Activated CD8-positive, alpha-beta memory T cell treated with anti-CD3 and anti-CD28 coated beads for 36 hours (primary cell): ENCODE data around the gene IFT52. TPM values are rescaled to one million over a fixed set of nuclear protein-coding genes. Genes with fewer than 3 reads are reported as not detected.

Experiments
- CTCF ChIA-PET: fragments of 350-600 bp; sonication (Branson Sonifier 250); formaldehyde crosslinking; loops from one replicate; lab custom pipeline; 2021; ENCODE audit warnings: antibody characterized with exemption; lab: Charles Lee
- POLR2A ChIA-PET: fragments of 350-600 bp; sonication (Branson Sonifier 250); formaldehyde crosslinking; loops from one replicate; lab custom pipeline; 2021; ENCODE audit warnings: antibody characterized with exemption; lab: Charles Lee
- total RNA-seq, 2 experiments: library from RNA; stranded (reverse); gene quantifications; one replicate each; pipeline ENCODE4 v1.2.3, GENCODE V29; 2021

IFT52 gene, protein sequence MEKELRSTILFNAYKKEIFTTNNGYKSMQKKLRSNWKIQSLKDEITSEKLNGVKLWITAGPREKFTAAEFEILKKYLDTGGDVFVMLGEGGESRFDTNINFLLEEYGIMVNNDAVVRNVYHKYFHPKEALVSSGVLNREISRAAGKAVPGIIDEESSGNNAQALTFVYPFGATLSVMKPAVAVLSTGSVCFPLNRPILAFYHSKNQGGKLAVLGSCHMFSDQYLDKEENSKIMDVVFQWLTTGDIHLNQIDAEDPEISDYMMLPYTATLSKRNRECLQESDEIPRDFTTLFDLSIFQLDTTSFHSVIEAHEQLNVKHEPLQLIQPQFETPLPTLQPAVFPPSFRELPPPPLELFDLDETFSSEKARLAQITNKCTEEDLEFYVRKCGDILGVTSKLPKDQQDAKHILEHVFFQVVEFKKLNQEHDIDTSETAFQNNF
- total RNA-seq, result 10 to 100 TPM; 18.4 to 19.0 TPM

- ChIA-PET POLR2A (interaction anchor here (2.0 kb wide), 1 partner anchor 133 kb away, joined by 5 read pairs; the partner anchor contains the start of gene SRSF6), CTCF (interaction anchor here (0.5 to 1.2 kb wide), 3 partner anchors 52 to 171 kb away, joined by 3 to 7 read pairs (median 3); no protein-coding TSS in a partner anchor)
These were observed at the start of gene IFT52 for GRCh38 chr20:43590392-43591303. Gene IFT52 (plus strand): TSS chr20:43590937. CDS start chr20:43594699, 3,762 bp downstream.

DNA sequence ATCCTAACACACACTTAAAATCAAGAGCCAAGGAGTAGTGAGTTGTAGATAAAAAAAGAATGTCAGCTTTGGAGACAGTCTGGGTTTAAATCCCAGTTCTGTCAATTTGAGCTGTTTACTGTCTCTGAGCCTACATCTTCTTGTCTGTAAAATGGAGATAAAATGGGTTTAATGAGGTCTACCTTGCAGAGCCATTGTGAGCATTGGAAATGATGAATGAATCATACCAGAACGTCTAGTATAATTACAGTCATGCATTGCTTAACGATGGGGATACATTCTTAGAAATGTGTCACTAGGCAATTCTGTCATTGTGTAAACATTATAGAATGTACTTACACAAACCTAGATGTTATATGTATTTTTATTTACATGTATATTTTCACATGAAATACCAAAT, 49.5 kb upstream of the IFT52 start:
- CTCF ChIA-PET, result no interaction called here
- POLR2A ChIA-PET, result no interaction called here

DNA sequence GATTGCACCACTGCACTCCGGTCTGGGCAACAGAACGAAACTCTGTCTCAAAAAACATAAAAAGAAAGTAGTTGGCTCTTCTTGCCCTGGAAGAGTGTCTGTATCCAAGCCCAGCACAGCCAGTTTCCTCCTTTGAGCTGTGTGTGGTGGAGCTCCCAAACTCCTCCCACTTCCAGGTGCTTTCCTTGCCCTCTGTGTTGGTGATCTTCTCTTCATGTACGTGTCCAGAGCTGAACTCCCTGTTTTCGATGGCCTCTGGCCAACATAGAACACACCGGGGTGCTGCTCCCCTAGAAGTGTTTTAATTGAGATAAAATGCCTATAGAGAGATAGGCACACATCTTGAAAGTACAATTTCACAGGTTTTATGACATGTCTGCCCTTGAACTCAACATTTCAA, 48.6 kb upstream of the IFT52 start:
- CTCF ChIA-PET, result interaction anchor here (0.6 kb wide), 1 partner anchor 89 kb away, joined by 3 read pairs; no protein-coding TSS in a partner anchor
- POLR2A ChIA-PET, result no interaction called here

DNA sequence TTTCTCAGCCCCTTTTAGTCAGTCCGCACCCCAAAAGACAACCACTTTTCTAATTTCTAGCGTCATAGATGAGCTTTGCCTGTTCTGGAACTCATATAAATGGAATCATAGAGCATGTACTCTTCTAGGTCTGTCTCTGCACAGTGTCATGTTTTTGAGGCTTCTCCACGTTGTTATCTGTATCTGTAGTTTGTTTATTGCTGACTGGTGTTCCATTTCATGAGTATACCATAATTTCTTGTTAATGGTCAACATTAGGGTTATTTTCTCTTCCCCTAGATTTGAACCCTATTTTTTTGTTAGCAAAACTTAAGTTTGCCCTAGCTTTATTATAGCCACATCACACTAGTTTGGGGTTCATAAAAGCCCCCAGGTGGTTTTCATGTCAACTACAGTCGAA, 48.1 kb upstream of the IFT52 start:
- POLR2A ChIA-PET, result no interaction called here

DNA sequence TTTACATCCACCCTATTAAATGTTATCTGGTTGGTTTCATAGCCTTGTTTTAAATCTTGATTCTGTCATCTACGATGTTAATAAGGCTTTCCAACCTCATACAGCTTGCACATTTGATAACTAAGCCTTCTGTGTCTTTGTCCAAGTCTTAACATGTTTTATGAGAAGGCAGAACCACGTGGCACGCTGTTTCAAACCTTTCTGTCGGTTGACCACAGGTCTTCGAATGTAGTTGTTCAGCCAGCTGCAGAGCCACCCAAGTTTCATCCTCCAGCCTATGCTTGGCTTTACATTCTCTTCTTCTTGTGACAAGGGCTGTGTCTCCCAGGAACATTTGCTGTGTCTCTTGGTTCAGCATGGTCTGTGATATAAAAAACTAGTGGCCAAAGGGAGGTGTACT, 47.6 kb upstream of the IFT52 start:
- POLR2A ChIA-PET, result no interaction called here
- CTCF ChIA-PET, result no interaction called here

More for the DNA sequence above, 48.1 kb upstream of the IFT52 start:
- CTCF ChIA-PET, result interaction anchor here (0.6 kb wide), 1 partner anchor 89 kb away, joined by 3 read pairs; no protein-coding TSS in a partner anchor

DNA sequence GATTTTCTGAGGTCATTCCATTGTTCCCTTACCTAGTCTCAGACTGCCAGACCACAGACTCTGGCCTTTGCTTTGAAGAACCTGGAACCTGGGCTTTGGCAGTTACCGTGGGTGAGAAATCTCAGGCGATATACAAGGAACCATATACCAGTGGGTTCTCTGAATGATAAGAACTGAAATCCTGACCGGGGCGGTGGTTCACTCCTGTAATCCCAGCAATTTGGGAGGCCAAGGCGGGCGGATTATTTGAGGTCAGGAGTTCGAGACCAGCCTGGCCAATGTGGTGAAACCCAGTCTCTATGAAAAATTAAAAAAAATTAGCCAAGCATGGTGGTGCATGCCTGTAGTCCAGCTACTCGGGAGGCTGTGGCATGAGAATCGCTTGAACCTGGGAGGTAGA, 46.2 kb upstream of the IFT52 start:
- ChIA-PET CTCF (no interaction called here), POLR2A (no interaction called here)

DNA sequence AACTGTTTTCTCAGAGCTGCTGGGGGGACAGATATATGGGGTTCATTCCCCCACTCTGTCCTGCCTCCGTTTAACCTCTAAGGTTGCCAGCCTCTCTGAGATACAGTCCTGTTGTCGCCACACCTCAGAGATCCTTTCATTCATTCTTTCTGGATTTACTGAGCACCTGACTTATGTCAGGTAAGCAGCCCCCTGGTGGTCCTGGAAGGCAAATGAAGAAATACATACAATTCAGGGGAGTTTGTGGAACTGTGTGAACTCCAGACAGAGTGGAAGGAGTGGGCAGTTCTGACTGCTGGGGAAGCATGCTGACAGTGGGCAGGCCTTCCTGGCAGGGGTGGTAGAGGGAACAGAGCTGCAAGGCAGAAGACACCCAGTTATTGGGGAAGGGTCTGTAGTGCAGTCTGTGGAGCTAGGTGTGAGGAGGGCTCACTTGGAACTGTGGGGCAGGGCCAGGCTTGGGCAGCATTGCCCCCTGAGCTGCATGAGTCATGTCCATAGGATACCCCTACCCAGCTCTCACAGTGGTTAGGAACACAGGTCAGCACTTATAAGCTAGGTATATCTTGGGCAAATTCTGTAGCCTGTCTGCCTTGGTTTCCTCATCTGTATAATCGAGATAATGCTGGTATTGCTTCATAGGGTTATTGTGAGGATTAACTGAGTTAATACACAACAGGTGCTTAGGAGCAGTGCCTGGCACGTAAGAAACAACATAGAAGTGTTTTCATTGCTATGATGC, 44.7 kb upstream of the IFT52 start:
- CTCF ChIA-PET, result no interaction called here
- POLR2A ChIA-PET, result no interaction called here

DNA sequence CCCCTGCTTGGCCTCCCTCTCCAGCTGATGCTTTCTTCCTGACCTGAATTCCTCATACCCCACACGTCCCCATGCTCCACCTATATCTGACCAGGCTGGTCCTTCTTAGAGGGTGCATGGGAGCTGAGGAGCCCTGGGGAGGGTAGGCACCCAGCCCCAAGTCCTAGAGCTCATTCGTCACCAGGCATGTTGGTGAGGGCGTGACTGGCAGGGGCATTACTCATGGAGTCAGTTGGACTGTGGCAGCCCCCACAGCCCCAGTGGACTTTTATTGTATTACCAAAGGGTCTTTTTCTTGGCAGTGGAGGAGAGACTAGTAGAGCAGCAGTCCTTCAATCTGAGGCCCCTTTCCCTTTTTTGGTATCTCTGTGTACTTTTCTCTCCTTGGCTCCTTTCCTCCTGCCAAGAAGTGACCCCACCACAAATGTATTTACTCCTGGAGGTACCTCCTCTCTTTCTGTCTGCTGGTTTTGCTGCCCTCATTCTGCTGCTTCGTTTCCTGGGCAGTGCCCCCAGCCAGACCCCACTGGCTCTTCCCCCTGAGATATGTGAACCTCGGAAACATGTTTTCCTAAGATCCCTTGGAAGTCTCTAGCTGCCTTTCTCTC, 42.4 kb upstream of the IFT52 start:
- CTCF ChIA-PET, result no interaction called here
- POLR2A ChIA-PET, result no interaction called here

- CTCF ChIA-PET, result interaction anchor here (0.6 kb wide), 2 partner anchors 12 to 31 kb away, joined by 3 to 4 read pairs; no protein-coding TSS in a partner anchor
- POLR2A ChIA-PET, result no interaction called here
These were observed 41.2 kb upstream of the IFT52 start for GRCh38 chr20:43549416-43550065.

DNA sequence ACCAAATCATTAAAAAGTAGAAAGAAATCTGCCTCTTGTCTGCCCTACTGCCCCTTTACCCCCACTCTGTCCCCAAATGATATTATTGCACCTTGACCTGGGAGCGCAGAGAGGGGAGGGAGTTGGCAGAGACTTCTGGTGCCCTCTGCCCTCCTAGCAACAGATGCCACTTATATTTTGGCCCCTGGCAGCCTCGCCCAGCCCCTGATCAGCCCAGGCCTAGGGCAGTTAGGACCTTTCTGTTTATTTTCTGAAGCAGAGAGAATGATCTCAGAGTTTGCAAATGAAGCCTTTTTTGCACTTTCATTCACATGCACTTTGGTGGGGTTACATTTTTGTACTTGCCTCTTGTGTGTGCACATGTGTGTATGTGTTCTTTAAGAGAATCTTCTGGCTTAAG, 40.3 kb upstream of the IFT52 start:
- CTCF ChIA-PET, result no interaction called here
- POLR2A ChIA-PET, result no interaction called here

- ChIA-PET CTCF (no interaction called here), POLR2A (no interaction called here)
These were observed 36.4 kb upstream of the IFT52 start for GRCh38 chr20:43554369-43554768.

GRCh38 chr20:43558412-43559146, 32.2 kb upstream of the IFT52 start, which contains the start of gene SGK2:
Gene SGK2 (plus strand): TSS chr20:43559027. CDS start chr20:43566496, 7,469 bp downstream.
- ChIA-PET CTCF (no interaction called here), POLR2A (no interaction called here)

DNA sequence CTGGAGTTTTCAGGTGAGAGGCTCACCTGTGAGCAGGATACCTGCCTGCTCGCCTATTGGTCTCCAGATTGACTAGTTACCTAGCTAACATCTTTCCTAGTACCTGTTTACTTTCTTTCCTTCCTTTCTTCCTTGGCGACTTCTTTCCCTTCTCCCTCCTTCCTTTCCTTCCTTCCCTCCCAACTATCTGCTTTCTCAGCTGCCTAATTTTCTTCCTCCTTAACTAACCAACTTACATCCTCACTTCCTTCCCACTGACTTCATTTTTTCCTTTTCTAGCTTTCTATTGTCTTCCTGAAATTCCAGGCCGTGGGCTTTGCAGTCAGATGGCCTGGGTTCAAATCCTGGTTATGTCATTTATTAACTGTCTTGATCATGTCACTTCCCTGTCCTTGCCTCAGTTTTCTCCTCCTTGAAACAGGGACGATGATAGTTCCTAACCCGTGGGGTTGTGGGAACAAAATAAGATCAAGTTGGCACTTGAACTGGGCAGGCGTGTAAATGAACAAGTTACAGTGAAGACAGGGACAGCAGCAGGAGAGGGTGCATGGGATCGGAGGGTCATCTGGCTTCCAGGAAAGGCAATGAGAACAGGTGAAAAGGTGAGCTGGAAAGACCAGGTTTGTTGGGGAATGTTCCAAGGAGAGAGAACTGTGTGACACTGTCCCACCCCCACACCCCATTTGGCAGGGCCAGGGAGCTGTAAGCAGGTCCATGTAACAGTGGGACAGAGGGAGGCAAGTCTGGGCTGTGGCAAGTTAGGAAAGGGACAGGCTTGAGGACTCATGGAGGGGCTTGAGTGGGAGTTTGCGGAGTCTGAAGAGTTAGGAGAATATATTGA, 31.4 kb upstream of the IFT52 start:
- ChIA-PET CTCF (no interaction called here), POLR2A (no interaction called here)

- CTCF ChIA-PET, result no interaction called here
- POLR2A ChIA-PET, result no interaction called here
These were observed 29.8 kb upstream of the IFT52 start for GRCh38 chr20:43560974-43561373.

DNA sequence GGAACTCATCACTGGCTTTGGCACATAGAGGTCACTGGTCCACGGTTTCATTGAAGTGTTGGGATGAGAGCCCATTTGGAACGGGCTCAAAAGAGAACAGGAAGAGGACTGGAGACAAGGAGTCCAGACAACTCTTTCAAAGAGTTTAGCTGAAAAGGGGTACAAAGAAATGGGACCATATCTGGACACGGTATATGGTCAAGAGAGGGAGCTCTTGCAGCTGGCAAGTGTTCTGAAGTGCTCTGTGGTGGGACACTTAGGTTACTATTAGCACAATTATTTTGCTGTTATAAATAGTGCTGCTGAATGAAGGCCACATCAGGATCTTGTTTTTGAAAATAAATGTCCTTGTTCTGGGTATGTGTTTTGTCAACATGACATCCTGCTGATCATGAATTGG, 27.3 kb upstream of the IFT52 start:
- ChIA-PET POLR2A (no interaction called here), CTCF (no interaction called here)

DNA sequence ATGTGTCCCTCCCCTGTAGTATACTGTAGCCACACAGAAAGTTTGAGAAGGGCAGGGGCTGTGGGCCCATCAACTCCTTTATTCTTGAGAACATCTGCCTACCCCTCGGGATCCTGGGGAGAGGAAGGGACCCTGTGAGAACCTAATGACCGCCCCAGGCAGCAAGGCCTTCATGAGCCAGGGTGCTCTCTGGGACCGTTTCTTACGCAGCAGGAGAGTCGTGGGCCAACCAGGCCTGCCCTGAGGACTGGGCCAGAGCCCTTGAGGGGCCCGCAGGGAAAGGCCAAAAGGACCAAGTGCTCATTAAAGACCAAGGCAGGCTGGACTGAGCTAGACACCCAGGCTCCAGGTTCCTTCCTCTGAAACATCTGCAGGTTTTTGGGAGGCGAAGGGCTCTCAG, 26.7 kb upstream of the IFT52 start:
- CTCF ChIA-PET, result no interaction called here
- POLR2A ChIA-PET, result no interaction called here

- ChIA-PET POLR2A (no interaction called here), CTCF (no interaction called here)
These were observed 26.3 kb upstream of the IFT52 start for GRCh38 chr20:43564455-43564854.
